Activated CD8-positive, alpha-beta memory T cell treated with anti-CD3 and anti-CD28 coated beads, Interleukin-2, amount 50 U/mL, for 48 hours (primary cell): Measurements from ENCODE around the gene SVEP1.
"Not testable (repeated sequence)": the region's sequence is repeated elsewhere in the genome, so short reads cannot be mapped to it uniquely, and the experiment has no call there.

Experiments
- DNase-seq: peaks from one replicate; pipeline ENCODE4 v3.0.0-alpha.2; 2020

SVEP1 gene

GRCh38 chr9:110579034-110579861 is at the start of gene SVEP1:
SVEP1 (minus strand) TSS chr9:110579741; CDS start chr9:110579543, 198 bp downstream.
- DNase-seq: no peak

GRCh38 chr9:110626101-110626829 is 46.7 kb upstream of the SVEP1 start:
- peak; percentile 51 for DNase-seq

- no peak for DNase-seq
Measured at GRCh38 chr9:110623462-110624025, 44.0 kb upstream of the SVEP1 start.

- no peak for DNase-seq
Measured at GRCh38 chr9:110622368-110622767, 42.8 kb upstream of the SVEP1 start.

GRCh38 chr9:110620726-110621125 is 41.2 kb upstream of the SVEP1 start:
- DNase-seq: no peak

- no peak for DNase-seq
Measured at GRCh38 chr9:110619831-110620230, 40.3 kb upstream of the SVEP1 start.

- DNase-seq: no peak
Measured at GRCh38 chr9:110615498-110615897, 36.0 kb upstream of the SVEP1 start.

GRCh38 chr9:110614576-110614975 is 35.0 kb upstream of the SVEP1 start:
- DNase-seq: not testable (repeated sequence)

- no peak for DNase-seq
Measured at GRCh38 chr9:110606179-110606790, 26.7 kb upstream of the SVEP1 start.

- no peak for DNase-seq
Measured at GRCh38 chr9:110605565-110605964, 26.0 kb upstream of the SVEP1 start.

GRCh38 chr9:110604171-110604601 is 24.6 kb upstream of the SVEP1 start:
- DNase-seq: no peak

GRCh38 chr9:110602281-110602680 is 22.7 kb upstream of the SVEP1 start:
- no peak for DNase-seq

- DNase-seq: no peak
Measured at GRCh38 chr9:110601098-110601497, 21.6 kb upstream of the SVEP1 start.

- no peak for DNase-seq
Measured at GRCh38 chr9:110599468-110599867, 19.9 kb upstream of the SVEP1 start.

- no peak for DNase-seq
Measured at GRCh38 chr9:110592044-110592830, 12.7 kb upstream of the SVEP1 start.

GRCh38 chr9:110591526-110591925 is 12.0 kb upstream of the SVEP1 start:
- DNase-seq: no peak

GRCh38 chr9:110590816-110591215 is 11.3 kb upstream of the SVEP1 start:
- DNase-seq: no peak

- DNase-seq: no peak
Measured at GRCh38 chr9:110588296-110588695, 8.8 kb upstream of the SVEP1 start.

- no peak for DNase-seq
Measured at GRCh38 chr9:110583237-110583636, 3.7 kb upstream of the SVEP1 start.

- DNase-seq: no peak
Measured at GRCh38 chr9:110582156-110582555, 2.6 kb upstream of the SVEP1 start.

- no peak for DNase-seq
Measured at GRCh38 chr9:110580850-110581249, 1.3 kb upstream of the SVEP1 start.

- DNase-seq: no peak
Measured at GRCh38 chr9:110579862-110580219, 300 bp upstream of the SVEP1 start.
